ENCODE measurements around the gene METTL18.
A peak's percentile ranks its signal among the peaks of the same experiment; 100 is the strongest.
"Not testable (repeated sequence)": the region's sequence is repeated elsewhere in the genome, so short reads cannot be mapped to it uniquely, and the experiment has no call there.

METTL18 gene

DNA sequence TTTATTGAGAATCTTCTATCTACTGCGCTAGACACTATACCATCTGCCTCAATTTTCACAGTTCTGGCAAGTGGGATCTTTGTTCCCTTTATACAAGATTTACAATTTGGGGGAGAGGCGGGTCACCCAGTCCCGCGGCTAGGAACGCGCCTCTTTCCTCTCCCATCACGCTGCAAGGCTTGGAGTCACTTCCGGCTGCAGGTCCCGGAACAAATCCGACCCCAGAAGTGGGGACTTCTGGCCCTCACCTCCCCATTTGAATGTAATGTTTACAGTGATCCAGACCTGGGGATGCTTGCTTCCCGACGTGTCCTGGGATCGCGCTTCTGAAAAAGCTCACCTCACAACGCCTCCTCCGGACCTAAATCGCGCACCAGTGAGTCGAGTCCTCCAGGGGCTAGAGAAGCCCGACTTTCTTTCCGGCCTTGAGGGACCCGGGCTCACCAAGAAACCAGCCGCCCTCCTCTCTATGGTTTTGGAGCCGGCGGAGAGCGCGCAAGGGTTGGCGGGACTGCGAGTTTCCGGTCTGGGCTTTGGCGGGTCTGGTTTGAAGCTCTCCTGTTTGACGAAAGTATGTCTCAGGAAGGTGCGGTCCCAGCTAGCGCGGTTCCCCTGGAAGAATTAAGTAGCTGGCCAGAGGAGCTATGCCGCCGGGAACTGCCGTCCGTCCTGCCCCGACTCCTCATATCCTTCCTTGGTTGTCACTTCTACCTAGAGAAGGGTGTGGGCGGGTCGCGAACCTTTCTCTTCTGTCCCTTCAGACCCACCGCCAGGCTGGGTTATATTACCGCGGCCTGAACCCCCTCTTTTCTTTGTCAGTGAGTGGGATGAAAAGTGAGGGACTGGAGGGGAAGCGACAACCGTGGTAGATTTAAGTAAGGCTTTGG is at the start of gene METTL18:
METTL18 (minus strand) TSS at position 378 of the 887 bp plus-strand sequence. CDS start 1,212 bp downstream, outside the sequence.
- peak; percentile 65 to 79 for DNase-seq (ENCODE audit: extremely low read depth in 1 of 2, low read depth in 1 of 2)

DNA sequence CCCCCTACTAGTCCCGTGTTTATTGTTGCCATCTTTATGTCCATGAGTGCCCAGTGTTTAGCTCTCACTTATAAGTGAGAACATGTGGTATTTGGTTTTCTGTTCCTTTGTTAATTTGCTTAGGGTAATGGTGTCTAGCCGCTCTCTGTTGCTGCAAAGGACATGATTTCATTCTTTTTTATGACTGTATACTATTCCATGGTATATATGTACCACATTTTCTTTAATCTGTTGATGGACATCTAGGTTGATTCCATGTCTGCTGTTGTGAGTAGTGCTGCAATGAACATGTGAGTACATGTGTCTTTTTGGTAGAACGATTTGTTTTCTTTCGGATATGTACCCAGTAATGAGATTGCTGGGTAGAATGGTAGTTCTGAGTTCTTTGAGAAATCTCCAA is 44.2 kb upstream of the METTL18 start:
- no peak for DNase-seq (ENCODE audit: extremely low read depth in 1 of 2, low read depth in 1 of 2)

DNA sequence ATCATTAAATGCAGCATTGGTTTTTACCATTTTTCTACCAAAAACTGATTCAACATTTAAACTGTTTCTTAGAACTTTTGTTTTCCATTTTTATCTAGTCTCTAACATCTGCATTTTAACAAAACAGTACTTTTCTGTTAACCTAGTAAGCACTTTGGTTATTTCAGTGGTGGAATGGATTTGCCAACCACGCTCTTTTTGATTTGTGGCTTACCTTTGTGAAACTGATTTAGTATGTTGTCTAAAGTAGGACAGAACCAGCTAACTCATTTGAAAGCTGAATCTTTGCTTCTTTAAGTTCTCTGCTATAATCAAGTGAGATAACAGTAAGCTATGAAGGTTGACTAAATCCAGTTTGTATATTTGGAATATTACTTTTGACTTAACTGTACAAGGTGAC is 41.5 kb upstream of the METTL18 start:
- no peak for DNase-seq (ENCODE audit: extremely low read depth in 1 of 2, low read depth in 1 of 2)

DNA sequence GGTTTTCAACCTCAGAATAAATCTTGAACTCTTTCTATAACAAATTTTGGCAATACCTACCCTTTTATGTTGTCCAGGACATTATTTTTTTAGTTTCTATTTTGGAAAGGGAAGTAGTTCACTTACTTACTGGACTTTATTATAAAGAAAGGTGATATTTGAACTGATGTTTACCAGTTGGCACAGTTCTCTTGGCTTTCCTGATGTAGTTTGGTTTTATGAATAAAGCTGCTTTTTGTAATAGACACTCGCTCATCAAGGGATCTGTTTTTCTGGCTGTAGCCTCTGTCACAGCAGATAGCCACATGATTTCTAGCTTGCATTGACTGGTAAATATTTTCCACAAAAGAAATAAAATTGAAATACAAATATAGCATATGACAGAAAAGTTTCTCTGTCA is 40.9 kb upstream of the METTL18 start:
- no peak for DNase-seq (ENCODE audit: extremely low read depth in 1 of 2, low read depth in 1 of 2)

DNA sequence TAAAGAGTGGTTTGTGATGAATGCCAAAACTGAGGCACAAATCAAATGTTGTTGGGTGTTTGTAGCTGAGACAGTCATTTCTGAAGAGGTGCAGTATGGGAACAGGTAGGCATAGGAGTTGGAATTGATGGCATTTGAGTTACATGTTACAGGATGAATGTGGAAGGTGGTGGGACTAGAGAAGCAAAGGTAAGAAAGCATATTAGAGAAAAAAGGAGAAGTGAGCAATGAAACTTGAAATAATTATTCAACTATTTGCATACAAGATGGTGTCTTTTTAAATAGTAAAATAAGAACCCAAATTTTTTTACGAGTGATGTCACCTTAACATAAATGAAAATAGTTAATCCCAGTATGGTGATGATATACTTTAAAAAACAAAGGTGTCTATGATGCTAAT is 40.2 kb upstream of the METTL18 start:
- DNase-seq (ENCODE audit: extremely low read depth in 1 of 2, low read depth in 1 of 2), result no peak

DNA sequence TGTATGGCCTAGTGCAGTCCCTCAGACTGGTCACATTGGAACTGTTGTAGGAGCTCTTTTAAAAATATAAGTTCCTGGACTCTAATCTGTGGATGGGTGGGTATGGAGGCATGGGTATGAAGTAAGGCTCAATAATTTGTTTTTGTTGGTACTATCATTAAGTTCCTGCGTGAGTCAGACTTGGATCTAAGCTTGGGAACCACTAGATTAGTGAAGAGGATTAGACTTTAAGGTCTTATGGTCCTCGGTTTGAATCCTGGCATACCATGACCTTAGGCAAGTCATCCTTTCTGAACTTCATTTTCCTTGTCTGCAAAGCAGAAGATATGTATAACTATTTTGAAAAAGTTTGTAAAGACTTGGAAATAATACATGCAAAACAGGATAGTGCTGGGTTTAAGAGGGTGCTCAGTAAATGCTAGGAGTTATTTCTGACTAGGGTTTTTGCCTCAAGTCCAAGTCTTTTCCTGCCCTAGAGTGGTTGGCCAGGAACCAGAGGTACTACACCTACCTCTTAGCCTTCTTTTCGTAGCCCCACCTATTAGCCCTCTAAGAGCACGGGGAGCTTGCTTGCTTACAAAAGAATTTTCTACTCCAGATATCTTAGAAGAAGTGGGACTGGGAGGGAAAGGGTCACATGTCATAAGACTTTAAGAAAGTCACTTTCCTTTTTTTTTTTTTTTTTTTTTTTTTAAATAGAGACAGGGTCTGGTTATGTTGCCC is 38.6 kb upstream of the METTL18 start:
- DNase-seq (ENCODE audit: extremely low read depth in 1 of 2, low read depth in 1 of 2), result no peak

DNA sequence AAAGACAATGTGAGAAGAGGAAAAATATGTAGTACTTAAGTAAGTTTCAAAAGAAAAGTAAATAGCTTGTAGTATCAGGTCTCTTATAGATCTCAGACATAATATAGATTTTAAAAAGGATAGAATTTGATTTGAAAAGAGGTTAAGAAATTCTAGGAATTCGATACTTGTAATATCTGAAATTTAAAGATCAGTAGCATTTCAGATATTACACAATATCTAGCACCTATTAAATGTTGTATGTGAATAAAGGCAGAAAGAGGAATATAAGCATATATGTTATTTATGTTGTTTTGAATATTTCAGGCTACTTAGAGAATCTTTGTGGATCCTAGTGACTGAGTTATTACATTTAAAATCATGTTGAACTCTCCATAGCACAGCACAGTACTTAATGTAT is 35.0 kb upstream of the METTL18 start:
- no peak for DNase-seq (ENCODE audit: extremely low read depth in 1 of 2, low read depth in 1 of 2)

DNA sequence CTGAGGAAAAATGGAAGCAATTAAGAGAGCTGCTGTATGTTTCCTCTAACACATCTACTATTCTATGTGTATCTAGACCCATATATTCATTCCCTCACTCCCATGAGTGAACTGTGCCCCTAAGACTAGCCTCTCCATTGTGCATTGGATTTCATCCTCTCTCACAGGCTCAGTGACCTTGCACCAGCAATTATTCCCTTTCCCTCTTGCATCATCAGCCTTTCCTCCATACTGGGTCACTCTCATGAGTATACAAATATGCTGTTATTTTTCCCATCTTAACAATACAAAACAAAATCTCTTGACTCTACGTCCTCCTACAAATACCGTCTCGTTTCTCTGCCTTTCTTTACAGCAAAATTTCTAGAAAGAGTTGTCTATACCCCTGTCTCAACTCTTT is 29.4 kb upstream of the METTL18 start:
- no peak for DNase-seq (ENCODE audit: extremely low read depth in 1 of 2, low read depth in 1 of 2)

DNA sequence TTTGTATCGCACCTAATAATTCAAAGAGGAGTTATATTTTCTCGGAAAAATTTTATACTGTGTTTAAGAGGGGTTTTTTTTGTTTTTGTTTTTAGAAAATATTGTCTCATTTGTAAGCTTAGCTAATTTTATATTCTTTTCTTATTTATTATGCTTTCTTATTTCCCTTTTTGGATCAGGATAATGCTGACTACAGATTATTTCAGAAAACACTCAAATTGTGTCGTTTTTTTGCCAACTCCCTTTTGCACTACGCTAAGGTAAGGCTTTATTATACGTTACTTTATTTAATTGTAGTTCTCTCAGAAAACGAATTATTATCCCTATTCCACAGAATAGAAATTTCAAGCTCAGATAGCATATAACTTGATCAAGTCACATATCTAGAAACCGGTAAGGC is 26.8 kb upstream of the METTL18 start:
- no peak for DNase-seq (ENCODE audit: extremely low read depth in 1 of 2, low read depth in 1 of 2)

DNA sequence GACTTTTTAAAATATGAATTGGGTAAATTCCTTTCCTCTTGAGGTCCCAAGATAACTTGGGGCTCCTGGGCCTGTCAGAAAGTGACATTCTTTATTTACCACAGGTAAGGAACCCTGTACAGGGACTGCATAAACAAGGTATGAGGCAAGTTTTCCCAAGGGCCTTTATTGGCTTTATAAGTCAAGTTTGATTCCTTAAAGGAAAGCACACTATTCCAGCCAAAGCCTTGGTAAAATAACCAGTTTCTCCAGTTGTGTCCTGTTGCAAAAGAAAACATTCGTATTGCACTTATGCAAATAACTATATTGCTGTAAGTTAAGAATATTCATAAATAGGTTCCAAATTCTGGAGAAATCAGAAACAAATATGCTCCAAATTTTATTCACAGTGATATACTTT is 21.9 kb upstream of the METTL18 start:
- no peak for DNase-seq (ENCODE audit: extremely low read depth in 1 of 2, low read depth in 1 of 2)

DNA sequence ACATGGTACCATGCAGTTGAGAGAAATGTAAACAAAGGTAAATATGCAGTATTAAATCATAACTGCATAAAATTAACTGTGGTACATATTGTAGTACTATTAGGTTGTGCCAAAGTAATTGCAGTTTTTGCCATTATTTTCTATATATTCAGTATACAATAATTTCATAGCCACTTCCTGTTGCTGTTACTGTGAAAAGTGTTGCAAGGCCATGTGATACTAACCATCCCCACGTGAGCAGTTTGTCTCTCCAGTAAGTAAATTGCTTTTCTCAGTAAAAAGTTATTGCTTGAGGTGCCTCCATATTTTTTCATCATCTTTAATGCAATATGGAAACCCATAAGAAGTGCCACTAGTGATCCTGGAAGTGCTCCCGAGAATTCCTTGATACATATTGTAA is 19.6 kb upstream of the METTL18 start:
- DNase-seq (ENCODE audit: extremely low read depth in 1 of 2, low read depth in 1 of 2), result no peak

DNA sequence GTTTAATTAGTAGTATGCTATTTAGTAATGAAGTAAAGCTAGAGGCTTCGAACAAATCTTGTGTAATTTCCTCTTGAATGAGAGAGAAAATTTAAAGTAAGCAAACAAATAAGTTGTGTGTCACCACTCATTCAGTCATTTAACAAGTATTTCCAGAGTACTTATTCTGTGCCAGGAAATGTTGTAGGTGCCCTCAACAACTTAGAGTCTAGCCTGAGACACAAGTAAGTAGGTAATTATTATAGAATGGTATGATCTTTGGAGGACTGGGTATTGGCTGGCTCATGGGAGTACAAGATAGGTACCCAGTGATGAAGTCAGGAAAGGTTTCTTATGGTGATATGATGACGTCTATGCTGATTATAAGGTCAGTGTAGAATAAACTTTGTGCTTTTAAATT is 17.4 kb upstream of the METTL18 start:
- DNase-seq (ENCODE audit: extremely low read depth in 1 of 2, low read depth in 1 of 2), result no peak

DNA sequence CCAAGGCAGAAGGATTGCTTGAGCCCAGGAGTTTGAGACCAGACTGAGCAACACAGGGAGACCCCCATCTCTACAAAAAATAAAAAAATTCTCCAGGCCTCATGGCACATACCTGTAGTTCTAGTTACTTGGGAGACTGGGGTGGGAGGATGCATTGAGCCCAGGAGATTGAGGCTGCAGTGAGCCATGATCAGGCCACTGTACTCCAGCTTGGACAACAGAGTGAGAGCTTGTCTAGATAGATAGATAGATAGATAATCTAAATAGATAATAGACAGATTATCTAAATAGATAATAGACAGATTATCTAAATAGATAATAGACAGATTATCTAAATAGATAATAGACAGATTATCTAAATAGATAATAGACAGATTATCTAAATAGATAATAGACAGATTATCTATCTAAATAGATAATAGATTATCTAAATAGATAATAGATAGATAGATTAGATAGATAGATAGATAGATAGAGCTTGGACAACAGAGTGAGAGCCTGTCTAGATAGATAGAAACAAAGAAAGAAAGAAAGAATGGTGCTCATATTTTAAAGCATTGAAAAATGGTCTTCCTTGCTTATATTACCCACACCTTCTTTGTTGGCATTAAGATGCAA is 16.8 kb upstream of the METTL18 start:
- DNase-seq (ENCODE audit: extremely low read depth in 1 of 2, low read depth in 1 of 2), result not testable (repeated sequence)

DNA sequence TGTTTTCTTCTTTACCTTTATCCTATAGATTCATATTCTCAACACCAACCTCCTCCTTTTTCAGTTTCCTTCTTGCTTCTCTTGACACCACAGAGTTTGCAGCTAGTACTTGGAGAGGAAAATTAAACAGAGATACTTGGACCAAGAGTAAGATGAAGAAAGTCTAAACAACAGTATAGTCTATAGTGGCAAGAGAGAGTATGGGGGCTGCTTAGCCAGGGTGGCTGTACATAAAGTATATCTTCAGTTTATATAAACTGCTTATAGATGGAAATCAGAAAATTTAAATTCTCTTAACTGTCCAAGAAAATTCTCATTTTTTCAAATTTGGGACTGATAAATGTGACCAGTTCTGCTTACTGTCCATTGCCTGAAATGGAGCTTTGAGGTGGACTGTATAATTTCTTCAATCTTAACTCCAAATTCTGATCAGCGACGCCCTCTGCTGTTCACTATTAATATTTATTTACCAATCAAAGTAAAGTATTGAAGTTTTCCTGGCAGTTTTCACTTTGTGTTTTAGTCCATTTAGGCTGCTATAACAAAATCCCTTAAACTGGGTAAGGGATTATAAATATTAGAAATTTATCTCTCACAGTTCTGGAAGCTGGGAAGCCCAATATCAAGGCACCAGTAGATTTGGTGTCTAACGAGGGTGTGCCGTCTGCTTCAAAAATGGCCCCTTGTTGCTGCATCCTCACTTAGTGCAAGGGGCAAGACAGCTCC is 14.8 kb upstream of the METTL18 start:
- no peak for DNase-seq (ENCODE audit: extremely low read depth in 1 of 2, low read depth in 1 of 2)

DNA sequence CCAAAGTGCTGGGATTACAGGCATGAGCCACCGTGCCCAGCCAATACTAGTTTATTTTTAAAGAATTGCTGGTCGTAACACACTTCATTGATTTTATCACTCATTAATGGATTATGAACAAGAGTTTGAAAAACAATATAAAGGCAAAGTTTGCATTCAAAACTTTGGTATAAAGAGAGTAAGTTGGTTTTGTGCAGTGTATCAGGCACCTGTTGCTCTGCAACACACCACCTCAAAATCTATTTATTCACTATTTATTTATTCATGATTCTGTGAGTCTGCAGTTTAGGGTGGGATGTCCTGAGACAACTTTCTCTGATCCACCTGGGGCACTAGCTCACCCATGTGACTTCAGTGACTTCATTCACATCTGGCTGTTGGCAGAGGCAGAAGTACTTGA is 10.2 kb upstream of the METTL18 start:
- DNase-seq (ENCODE audit: extremely low read depth in 1 of 2, low read depth in 1 of 2), result no peak

DNA sequence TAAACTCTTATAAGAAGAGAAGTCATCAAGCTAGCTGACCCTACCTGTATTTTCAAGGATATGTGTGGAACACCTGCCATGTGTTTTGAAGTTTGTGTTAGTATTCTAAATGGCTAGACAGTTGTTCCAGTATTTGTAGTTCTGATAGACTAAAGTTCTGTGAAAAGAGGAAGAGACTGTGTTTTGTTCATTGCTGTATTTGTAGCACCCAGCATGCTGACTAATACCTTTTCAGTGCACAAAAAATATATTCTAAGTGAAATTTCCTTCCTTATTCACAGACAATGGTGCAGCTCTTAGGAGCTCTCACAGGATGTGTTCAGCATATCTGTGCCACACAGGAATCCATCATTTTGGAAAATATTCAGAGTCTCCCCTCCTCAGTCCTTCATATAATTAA is 8.2 kb upstream of the METTL18 start:
- no peak for DNase-seq (ENCODE audit: extremely low read depth in 1 of 2, low read depth in 1 of 2)

DNA sequence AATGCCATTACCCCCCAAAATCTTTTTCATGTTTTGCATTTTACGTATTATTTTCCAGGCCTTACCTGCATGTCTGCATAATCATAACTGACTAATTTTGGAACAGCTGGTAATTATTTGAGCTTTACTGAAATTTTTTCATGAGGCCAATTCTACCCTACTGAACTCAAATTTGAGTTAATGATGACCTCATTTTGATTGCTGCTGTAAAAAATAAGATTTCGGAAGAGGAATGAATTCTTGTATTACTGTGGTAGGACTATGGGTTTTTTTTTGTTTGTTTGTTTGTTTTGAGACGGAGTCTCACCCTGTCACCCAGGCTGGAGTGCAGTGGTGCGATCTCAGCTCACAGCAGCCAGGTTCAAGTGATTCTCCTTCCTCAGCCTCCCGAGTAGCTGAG is 2.6 kb upstream of the METTL18 start:
- no peak for DNase-seq (ENCODE audit: extremely low read depth in 1 of 2, low read depth in 1 of 2)

DNA sequence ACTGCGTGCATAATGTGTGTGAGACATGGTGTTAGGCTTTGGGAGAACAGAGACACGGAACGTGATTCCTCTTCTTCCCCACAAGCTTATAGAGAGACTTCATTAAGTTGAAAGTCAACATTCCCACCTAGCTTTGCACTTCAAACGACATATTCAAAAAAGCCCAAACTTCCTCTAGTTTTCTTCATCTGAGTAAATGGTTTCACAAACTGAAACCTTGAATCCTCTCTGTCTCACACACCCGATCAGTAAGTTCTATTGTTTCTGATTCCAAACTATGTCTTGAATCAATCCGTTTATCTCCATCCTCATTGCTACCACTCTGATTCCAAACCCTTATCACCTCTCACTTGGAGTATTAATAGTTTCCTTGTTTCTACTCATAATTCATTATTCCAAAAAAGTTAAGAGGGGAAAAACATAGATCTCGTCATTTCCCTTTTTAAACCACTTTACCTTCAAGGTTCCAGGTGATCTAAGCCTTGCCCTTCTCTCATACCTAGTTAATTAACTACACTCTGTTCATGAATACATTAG is 1.6 kb upstream of the METTL18 start:
- no peak for DNase-seq (ENCODE audit: extremely low read depth in 1 of 2, low read depth in 1 of 2)

DNA sequence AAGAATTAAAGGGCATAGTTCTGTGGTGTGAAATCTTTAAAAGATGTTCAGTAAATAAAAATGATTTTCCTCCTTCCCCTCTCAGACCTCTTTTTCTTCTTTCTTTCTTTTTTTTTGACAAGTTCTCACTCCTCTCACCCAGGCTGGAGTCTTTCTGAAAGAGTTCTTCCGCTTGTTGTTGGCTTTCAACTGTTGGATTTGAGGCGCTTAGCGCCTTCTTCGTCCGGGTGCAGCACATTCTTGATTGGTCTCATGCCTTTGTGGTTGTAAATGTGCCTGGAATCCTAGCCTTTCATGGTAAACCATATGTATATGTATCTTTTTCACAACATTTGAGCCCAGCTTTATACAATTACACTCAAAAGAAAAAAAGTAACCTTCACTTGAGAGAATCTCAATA is 980 bp upstream of the METTL18 start:
- no peak for DNase-seq (ENCODE audit: extremely low read depth in 1 of 2, low read depth in 1 of 2)

DNA sequence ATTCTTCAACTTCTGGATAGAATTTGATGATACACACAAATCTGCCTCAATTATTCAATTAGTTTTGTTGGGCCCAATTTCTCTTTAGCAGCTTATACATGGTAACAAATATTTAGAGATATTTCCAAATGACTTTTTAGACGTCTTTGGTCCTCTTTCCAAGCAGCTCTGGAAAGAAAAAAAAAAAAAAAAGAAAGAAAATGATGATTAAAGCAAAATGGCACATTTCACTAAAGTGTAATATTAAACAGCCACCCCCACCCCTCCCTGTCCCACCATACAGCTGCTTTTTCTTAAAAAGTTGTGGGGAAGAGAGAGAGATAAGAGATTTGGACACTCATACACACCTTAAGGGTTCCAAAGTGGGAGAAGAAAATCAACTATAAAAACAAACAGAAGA is 977 bp downstream of the METTL18 start:
- no peak for DNase-seq (ENCODE audit: extremely low read depth in 1 of 2, low read depth in 1 of 2)

DNA sequence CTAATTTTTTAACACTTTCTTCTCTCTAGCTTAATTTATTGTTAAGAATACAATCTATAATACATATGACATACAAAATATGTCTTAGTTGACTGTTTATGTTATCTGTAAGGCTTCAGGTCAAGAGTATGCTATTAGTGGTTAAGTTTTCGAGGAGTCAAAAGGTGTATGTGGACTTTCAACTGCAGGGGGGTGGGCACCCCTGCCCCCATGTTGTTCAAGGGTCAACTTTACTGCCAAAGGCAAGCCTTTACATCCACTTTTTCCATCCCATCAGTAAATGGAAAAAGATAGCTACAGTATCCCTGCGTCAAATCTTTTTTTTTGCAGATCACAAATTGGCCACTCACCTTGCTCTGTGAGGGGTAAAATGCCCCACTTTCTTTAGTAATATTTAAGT is 6.3 kb downstream of the METTL18 start:
- DNase-seq (ENCODE audit: extremely low read depth in 1 of 2, low read depth in 1 of 2), result no peak
